NCI-H774 (cell line): Measurements from ENCODE around the gene CRTC1.

Source experiments
- DNase-seq: peaks from one replicate; lab custom pipeline; 2025; lab: John Stamatoyannopoulos, UW

The CRTC1 gene

DNA sequence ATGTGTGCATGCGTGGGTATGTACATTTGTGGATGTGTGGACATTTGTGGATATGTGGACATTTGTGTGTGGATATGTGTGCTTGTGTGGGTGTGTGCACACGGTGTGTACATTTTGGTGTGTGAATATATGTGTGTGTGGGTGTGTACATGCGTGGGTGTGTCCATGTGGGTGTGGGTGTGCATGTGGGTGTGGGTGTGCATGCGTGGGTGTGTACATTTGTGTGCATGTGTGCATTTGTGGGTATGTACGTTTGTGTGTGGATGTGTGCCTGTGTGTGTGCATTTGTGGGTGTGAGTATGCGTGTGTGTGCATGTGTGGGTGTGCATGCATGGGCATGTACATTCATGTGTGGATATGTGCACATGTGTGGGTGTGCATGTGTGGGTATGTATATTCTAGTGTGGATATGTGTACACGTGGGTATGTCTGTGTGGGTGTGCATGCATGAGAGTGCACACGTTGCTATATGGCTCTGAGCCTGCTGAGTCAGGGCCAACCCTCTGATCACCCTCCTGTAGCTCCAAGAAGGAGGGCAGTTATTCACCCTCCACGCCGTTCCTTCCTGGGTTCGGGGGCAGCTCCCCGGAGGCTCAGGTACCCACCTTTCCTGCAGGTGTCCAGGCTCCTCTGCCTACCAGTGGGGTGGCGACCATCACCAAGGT, 87.3 kb downstream of the CRTC1 start:
- DNase-seq = no peak

DNA sequence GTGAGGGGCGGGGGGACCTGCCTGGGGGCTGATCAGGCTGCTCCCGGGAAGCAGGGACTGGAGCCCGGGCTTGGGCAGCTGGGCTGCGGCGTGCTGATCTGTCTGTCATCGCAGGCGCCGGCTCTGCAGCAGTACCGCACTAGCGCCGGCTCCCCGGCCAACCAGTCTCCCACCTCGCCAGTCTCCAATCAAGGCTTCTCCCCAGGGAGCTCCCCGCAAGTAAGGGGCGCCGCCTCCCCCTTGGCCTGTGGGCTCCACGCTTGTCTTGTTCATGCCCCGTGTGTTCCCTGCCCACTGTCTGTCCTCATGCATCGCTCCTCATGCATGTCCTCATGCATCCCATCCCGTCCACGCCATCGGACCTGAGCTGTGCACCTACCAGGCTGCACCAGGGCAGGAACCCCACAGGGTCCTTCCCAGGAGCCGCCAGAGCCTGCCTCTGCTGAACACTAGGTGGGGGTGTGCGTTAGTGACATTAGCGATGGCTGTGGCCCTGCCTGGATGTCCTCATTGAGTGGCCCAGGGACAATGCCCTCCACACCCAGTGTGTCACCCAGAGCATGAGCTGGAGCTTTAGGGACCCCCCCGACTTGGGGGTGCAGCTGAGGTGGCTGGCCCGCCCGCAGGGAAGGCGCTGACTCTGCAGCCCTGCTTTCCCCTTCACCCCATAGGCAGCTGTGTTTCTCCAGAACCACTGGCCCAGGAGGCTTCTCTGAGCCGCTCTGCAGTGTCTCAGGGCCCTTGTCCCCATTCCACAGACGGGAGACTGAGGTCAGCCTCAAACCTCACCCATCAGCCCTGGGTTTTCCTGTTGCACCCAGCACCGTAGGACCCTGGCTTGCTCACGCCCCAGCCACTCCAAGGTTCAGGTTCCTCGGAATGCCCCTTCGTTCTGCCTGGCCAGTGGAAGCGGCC, 88.1 kb downstream of the CRTC1 start:
- DNase-seq = no peak

DNA sequence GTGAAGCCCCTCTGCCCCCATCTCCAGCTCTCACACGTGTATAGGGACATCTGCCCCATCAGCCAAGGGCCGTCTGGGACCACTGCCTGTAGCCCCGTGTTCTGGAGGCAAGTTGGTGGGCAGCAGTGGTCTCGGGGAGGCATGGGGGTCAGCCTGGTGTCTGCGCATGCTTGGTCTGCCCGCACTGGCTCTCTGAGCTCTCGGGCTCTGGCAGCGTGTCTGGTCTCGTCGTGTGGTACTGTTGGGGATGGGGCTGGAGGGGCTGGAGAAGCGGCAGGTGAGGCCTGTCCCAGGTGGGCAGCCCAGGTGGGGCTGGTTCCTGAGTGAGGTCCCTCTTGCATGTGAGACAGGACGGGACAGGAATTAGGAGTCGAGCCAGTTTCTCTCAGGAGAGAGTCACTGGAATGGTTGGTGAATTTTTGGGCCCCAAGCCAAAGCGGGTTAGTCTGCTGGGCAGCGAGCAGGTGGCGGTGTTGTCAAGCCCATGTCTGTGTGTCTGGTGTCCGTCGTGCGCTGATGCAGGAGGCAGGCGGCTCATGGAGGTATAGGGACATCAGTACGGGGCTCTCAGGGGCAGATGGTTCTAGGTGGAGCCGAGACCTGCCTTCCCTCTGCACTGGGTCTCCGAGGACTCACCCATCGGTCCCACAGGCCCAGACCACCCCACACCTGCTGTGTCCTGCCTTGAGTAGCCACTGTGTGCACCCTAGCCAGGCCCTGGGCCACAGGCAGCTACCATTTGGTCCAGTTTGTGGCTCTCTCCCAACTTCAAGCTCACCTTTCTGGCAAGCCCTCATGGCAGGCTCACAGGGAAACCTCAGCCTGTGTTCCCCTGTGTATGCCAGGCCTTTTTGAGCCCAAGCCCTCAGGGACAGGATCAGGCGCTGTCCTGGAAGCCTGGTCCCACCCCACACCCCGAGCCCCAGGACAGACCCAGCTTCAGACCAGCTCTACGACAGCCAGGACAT, 89.4 kb downstream of the CRTC1 start:
- DNase-seq = no peak

DNA sequence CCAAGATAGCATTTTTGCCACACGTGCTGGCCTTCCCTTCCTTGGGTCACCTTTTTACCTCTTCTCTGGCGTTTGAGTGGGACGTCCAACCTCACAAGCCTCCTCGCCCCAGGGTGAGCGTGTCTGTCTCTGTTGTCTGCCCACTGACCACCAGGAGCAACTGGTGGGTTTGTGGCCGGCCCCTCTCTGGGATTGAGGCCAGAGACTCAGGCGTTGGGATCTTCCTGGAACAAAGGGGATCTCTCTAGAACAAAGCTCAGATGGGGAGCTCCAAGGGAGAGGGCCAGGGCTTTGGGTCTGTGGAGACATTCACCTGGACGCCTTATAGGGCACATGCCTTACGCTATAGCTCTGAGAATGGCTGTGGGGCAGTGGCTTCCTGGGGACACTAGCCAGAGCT, 90.2 kb downstream of the CRTC1 start:
- no peak for DNase-seq

DNA sequence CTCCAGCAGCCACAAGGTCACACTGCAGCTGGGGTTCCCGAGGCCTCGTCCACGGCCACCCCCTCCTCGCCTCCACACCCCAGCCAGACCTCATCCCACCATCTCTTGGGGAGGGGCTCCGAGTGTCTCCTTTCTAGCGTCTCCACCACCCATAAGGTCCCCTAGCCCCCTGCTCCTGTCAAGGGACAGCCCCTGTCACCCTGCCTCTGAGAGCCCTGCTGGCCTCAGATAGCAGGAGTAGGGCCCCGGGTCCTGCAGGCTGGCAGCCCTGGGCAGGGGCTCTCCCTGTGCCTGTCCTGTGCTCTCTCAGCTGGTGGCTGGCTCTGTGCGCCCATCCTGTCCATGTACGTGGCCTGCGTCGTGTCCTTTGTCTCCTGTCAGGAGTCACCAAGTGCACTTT, 90.6 kb downstream of the CRTC1 start:
- DNase-seq = no peak

DNA sequence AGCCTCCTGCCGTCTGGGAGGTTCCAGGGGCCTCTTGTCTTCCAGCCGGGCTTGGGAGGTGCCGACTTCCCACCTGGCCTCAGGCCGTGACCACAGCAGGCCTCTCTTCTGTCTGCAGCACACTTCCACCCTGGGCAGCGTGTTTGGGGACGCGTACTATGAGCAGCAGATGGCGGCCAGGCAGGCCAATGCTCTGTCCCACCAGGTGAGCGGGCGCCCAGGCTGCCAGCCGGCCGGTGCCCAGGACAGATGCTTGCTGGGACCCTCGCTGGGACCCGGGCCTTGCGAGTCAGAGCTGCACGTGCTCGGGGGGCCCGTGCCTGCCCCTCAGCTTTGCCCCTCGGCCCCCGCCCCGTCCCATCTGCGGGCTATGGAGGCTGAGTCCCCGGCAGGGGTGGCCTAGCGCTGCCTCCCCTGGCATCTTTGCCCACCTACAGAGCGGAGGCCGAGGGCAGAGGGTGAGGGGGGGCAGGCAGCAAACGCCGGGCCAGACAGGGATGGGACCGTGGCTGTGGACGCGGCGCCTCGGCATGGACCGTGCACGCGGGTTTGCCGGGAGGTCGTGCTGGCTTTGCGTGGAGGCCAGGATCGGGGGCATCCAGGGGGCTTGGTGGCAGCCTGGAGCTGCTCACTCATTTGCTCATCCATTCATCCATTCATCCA, 91.4 kb downstream of the CRTC1 start:
- no peak for DNase-seq

DNA sequence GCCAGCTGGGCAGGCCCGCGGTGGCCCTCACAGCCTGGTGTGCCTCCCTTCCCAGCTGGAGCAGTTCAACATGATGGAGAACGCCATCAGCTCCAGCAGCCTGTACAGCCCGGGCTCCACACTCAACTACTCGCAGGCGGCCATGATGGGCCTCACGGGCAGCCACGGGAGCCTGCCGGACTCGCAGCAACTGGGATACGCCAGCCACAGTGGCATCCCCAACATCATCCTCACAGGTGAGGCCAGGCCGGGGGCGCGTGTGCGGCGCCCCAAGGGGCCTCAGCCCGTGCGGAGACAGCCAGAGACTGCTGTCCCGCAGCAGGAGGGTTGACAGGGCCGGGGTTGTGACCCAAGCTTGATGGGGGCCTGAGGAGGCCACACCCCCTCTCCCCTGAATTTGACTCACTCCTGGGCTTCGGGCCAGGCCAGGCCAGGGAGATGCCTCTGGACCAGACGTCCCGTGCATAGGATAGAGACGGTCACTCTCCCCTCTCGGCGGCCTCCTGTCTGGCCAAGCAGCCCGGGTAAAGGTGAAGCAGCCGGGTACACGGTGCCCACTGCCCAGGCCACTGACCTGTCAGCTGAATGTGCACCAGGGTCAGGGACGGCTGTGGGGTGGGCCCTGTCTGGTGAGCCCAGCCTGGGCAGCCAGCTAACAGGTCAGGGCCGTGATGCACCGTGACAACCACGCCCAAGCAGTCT, 92.3 kb downstream of the CRTC1 start:
- no peak for DNase-seq

DNA sequence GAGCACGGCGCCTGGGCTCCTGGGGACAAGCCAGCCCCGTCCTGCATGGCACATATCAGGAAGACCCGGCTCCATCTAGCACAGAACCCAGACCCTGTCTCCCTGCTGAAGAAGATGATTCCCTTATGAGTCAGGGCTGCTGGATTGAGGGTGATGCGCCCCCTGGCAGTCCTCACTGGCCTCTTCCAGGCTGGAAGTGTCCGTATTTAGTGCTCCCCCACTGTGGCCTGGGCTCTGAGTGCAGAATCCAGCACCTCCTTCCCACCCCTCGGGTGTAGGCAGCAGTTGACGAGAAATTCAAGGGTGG, 92.8 kb downstream of the CRTC1 start:
- no peak for DNase-seq

DNA sequence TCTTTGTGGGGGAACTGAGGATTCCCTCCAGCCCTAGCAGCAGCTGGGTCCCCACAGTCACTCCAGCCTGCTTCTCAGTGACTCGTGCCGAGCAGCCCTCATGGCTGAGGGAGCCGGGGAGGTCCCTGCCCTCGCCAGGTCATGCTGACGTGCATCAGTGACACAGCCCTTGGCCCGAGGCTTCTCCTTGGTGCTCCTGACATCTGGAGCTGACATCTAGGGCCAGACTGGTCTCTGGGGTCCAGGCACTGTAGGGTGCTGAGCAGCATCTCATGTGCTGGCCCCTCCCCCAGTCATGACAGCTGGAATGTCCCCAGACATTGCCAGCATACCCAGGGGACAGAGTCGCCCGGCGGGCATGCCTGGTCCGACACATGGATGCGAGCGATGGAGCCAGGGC, 93.3 kb downstream of the CRTC1 start:
- DNase-seq = no peak

DNA sequence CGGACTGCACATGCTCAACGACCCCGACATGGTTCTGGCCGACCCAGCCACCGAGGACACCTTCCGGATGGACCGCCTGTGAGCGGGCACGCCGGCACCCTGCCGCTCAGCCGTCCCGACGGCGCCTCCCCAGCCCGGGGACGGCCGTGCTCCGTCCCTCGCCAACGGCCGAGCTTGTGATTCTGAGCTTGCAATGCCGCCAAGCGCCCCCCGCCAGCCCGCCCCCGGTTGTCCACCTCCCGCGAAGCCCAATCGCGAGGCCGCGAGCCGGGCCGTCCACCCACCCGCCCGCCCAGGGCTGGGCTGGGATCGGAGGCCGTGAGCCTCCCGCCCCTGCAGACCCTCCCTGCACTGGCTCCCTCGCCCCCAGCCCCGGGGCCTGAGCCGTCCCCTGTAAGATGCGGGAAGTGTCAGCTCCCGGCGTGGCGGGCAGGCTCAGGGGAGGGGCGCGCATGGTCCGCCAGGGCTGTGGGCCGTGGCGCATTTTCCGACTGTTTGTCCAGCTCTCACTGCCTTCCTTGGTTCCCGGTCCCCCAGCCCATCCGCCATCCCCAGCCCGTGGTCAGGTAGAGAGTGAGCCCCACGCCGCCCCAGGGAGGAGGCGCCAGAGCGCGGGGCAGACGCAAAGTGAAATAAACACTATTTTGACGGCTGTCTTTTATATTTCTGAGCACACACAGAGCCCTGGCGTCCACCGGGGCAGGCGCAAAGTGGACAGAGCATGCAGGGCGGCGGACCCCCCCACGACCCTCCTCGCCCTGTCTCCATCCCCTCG, 94.0 kb downstream of the CRTC1 start:
- DNase-seq = no peak

DNA sequence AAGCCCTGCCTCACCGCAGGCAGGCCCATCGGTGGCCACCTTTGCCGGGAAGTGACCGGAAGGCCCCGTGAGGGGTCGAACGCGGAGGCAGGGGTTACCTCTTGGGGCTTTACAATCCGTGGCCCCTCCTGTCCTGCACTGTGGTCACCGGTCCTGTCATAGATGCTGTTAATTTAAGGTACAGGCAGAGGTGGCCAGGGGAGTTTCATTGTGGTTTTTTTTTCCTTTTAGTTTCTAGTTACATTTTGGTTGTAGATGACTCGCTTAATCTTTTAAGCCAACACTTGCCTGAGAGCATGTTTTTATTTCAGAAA, 94.6 kb downstream of the CRTC1 start:
- DNase-seq = no peak

DNA sequence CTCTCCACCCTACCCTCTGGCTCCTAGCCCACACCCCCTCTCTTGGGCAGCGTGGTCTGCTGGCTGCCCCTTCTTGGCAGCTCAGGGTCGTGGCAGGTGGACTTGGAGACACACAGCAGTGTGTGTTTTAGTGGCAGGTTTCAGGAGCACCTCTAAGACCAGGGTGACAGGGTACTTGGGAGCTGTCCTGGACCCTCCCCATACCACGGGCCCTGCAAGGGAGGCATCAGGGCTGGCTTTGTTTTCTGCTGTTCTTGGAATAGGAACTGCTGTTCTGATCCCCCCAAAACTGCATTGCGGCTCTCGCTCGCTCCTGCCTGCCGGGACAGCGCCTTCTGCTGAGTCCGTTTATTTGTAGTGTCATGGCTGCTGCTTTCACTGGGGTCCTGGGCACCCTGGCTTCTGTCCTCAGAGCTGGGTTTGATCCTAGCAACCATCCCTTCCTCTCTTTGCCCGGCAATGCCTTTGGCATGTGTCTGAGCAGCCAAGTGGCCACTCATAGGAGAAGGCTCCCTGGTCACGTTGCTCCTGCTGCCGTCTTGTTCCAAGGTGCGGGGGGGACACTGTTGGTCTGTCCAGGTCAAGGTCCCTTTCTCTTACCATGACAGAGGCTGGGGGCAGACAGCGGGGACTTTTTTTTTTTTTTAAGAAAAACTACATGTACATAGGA, 95.5 kb downstream of the CRTC1 start:
- DNase-seq = no peak

DNA sequence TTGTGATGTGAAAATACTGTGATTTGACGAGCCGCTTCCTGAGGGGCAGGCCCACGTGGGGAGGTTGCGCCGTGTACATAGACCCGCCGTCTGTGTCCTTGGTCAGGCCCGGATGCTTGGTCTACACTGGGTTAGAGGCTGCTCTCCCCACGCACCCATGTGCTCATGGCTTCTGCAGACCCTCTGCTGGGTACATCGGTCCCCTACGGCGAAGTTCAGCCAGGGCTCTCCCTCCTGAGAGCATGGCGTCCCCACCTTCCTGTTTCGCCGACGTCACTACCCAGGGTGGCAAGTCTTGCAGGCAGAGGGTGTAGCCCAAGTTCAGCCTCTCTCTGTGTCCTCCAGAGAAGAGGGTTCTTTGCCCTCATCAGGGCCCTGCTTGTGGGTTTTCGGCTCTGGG, 96.6 kb downstream of the CRTC1 start:
- no peak for DNase-seq

DNA sequence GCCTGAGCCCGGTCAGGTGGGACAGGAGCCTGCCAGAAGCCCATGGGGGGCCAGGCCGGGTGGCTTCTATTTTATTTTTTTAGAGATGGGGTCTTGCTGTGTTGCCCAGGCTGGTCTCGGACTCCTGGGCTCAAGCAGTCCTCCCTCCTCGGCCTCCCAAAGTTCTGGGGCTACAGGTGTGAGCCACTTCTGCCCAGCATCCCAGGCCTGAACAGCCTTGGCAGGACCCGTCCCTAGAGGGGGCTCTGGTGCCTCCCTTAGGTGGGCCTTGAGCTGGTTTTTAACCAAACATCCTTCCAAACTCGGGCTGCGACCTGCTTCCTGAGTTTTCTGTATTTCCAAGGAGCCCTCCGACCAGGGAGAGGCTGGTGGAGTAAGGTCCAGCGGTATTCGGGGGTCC, 97.2 kb downstream of the CRTC1 start:
- DNase-seq = no peak

DNA sequence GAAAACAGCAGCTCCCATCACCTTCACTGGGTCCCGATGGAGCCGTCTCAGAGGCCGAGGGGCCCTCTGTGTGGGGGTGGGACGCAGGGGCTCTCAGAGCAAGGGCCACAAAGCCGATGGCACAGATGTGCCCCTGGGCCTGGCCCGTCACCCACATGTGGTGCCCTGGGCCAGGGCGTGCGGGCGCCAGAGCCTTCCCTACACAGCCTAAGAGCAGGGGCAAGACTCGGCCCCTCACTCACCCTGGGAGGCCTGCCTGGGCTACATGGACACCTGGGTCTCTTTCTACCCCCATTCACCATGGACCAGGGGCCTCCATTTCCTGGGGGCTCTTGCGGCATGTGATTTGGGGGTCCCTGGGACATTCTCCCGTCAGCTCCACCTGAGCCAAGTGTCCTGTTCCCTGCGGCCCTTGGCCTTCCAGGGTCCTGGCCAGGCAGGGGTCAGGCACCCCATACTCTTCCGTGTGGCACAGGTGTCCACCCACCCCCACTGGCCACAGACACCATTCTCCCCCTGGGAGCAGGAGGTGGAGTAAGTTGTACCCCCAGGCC, 97.6 kb downstream of the CRTC1 start:
- no peak for DNase-seq

DNA sequence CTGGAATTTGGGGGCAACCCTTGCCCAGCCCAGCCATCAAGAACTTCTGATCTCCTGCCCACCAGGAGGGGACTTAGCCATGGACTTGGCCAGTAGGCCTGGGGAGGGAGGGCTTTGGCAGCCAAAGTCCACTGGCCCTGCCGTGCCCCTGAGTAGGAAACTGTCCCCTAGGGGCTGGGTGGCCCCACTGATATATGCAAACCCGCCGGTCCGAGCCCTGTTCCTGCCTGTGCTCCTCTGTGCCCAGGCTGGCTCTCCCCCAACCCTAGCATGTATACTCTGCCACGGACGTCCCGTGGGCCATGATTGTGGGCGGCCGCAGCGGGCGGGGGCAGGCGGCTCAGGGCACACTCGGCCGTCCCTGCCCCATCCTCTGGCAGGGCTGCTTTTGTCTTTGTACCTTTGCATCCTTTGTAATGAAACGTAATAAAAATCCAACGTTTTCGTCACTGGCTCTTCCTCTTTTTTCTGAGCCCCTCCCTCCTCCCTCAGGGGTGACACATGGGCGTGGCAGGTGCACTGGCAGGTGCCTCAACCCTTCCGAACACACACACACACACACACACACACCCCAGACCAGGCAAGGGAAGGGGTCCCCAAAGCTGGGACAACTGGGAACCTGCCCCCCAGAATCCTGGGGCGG, 98.5 kb downstream of the CRTC1 start:
- DNase-seq = no peak

DNA sequence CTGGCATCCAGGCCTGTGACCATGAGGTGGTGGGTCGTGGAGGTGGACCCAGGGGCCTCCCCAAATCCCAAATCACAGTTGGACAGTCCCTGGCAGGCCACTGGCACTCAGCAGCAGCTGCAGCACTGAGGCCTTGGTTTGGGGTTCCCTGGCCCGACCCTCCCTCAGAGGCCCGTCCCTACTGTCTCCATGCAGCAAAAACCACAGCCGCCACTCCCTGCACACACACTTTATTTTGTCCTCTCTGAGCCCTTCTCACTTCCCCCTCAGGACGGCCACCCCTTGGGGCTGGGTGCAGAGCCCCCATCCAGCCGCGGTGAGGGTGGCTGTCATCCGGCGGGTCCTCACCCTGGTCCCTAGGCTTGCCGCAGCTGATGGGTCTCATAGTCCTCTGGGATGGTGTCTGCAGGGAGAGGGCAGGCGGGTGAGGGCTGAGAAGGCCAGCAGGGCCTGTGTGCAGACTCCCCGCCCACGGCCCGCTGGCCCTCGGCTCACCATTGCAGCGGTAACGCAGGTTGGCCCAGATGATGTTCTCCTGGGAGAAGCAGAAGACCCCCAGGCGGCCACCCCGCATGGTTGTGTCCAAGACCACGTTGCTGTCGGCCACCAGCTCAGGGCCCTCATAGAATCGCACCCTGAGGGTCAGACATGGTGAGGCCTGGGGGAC, 99.2 kb downstream of the CRTC1 start:
- DNase-seq = no peak

DNA sequence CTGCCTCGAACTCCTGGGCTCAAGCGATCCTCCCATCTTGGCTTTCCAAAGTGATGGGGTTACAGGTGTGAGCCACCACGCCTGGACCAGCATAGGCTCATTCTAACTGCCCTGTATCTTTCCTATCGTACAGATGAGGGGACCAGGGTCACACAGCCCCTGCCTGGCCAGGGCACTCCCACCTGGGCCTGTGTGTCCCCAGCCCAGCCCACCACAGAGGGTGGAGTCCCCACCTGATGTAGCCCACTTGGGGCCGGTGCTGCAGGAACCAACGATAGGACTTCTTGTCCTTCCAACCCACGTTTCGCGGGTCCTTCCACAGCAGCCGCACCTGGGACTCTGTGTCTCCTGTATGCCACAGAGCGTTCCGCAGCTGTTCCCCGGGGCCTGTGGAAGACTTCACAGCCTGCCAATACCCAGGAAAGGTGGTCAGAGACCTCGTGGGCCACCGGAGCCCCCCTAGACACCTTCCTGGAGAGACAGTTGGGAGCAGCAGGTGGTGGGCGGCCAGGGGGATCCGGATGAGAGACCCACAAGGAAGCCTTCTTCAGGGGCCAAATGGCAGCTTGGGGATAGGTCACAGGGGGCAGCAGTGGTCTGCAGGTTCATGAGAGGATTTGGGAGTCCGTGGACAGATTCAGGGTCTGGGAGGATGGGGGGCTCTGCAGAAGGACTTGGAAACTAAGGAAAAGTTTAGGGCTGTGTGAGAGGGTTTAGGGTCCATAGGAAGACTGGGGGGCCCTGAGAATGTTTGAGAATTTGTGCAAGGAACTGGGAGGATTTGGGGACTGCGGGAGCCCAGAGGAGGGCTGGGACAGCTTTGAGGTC, 100.7 kb downstream of the CRTC1 start:
- no peak for DNase-seq
